ENCODE data around the gene ACAD9. TPM values are rescaled to one million over a fixed set of nuclear protein-coding genes. Genes with fewer than 3 reads are reported as not detected.

The ACAD9 gene
- total and polyA plus RNA-seq, 9 of the 15 experiments (the other 6 are each of a cell fraction or from before 2014, with no cell fraction given): 10.2 to 32.6 (median 22.8) TPM

- Histone ChIP-seq H3K9ac (ENCODE audit: insufficient read depth in 1 of 2, low read depth in 2 of 2, low read length in 2 of 2) (peak overlapping the region; percentile 84 to 98), H3K9me1 (ENCODE audit: control insufficient read depth, insufficient read depth, low read length) (no peaks in the 10 kb centered on the region), H3K9me3 (replicated peaks; ENCODE audit: control insufficient read depth, insufficient read depth, low read depth, low read length) (no peaks in the 10 kb centered on the region), H3K4me2 (ENCODE audit: insufficient read depth, low read length) (peak overlapping the region; percentile 95), H3K79me2 (ENCODE audit: control insufficient read depth, insufficient read depth, low read length) (peaks cover 52% of the 10 kb centered on the region), H3K4me3 (peak overlapping the region; percentile 74), H3K27ac (ENCODE audit: extremely low read depth, low read depth, low read length) (peak overlapping the region; percentile 98; the same call in 2 of the 3 replicates), H3K27me3 (ENCODE audit: control insufficient read depth in 2 of 2, insufficient read depth in 2 of 2, low read length in 2 of 2) (no peaks in the 10 kb centered on the region), H3K4me1 (replicated peaks in 1 of 2; ENCODE audit: control insufficient read depth in 2 of 2, insufficient read depth in 2 of 2, low read length in 2 of 2) (peaks cover 6 to 12% of the 10 kb centered on the region in 2 experiments; a peak in 3 of 5 replicates), H3K36me3 (ENCODE audit: control insufficient read depth, insufficient read depth, low read length) (peaks cover 26% of the 10 kb centered on the region; the same call in 2 of the 3 replicates), H4K20me1 (replicated peaks; ENCODE audit: control insufficient read depth, insufficient read depth, low read length) (no peaks in the 10 kb centered on the region), H2AFZ (ENCODE audit: low read depth, low read length) (no peak overlapping the region)
- intact Hi-C loops (cut with micrococcal nuclease) (loop anchor here (5.0 kb wide), 1 partner anchor 139 kb away; no protein-coding TSS in a partner anchor), in situ Hi-C loops (cut with MboI) (no loop called here)
- DNase-seq (ENCODE audit: extremely low read depth in 1 of 4, low spot score in 3 of 4): no peak
- BruUV-seq (replicated peaks): no TSS peak
- no peak for FAIRE-seq
- 41% methylated on average over 5 of the region's 7 CpGs for WGBS (ENCODE audit: insufficient coverage, low coverage, missing lambda C conversion rate)
- ATAC-seq: no peak
- ChIA-PET CTCF (ENCODE audit: low intra/inter-chr PET ratio) (no interaction called here), POLR2A (interaction anchor here (0.6 to 2.0 kb wide), 4 partner anchors 8 to 296 kb away, joined by 4 to 8 read pairs (median 6); no protein-coding TSS in a partner anchor)
- TF ChIP-seq CHD1 (IDR thresholded peaks at IDR 0.05; ENCODE audit: low read length) (no peak), AFF1 (IDR thresholded peaks at IDR 0.05; ENCODE audit: low read depth in 1 of 2, partially characterized antibody in 2 of 2) (no peak), SMAD3 (CRISPR knock-in tag; conservative IDR thresholded peaks at IDR 0.05) (0 out of 2 replicates have a peak, but pooled peaks have one; percentile 38), BCL6 (CRISPR knock-in tag; IDR thresholded peaks at IDR 0.05) (peak; percentile 33; the same call in 1 of the 2 replicates), TSC22D4 (tag; IDR thresholded peaks at IDR 0.05) (no peak), HDAC8 (tag; IDR thresholded peaks at IDR 0.05) (peak; percentile 81; the same call in 1 of the 2 replicates), PTTG1 (tag; IDR thresholded peaks at IDR 0.05; ENCODE audit: low read depth) (peak; percentile 84), ZNF311 (CRISPR knock-in tag; IDR thresholded peaks at IDR 0.05) (peak; percentile 59; the same call in 1 of the 2 replicates), TCFL5 (CRISPR knock-in tag; conservative IDR thresholded peaks at IDR 0.05) (0 out of 2 replicates have a peak, but pooled peaks have one; percentile 49), THAP7 (CRISPR knock-in tag; IDR thresholded peaks at IDR 0.05) (no peak), CTBP1 (IDR thresholded peaks at IDR 0.05; ENCODE audit: borderline replicate concordance) (no peak), NR2C1 (IDR thresholded peaks at IDR 0.05) (no peak), NR2C1 (tag; IDR thresholded peaks at IDR 0.05) (peak; percentile 79), DMBX1 (CRISPR knock-in tag; IDR thresholded peaks at IDR 0.05; ENCODE audit: borderline replicate concordance) (peak; percentile 93), HINFP (tag; conservative IDR thresholded peaks at IDR 0.05; ENCODE audit: low read depth) (peak; percentile 53; the same call in 1 of the 2 replicates)
Measured at GRCh38 chr3:128878011-128878457, 1.4 kb upstream of the ACAD9 start.
